ENCODE data around the gene ITGA7. TPM values are rescaled to one million over a fixed set of nuclear protein-coding genes. Genes with fewer than 3 reads are reported as not detected.

ITGA7 gene
- total RNA-seq, 1 donor from 2014 or later: 43.4 TPM

DNA sequence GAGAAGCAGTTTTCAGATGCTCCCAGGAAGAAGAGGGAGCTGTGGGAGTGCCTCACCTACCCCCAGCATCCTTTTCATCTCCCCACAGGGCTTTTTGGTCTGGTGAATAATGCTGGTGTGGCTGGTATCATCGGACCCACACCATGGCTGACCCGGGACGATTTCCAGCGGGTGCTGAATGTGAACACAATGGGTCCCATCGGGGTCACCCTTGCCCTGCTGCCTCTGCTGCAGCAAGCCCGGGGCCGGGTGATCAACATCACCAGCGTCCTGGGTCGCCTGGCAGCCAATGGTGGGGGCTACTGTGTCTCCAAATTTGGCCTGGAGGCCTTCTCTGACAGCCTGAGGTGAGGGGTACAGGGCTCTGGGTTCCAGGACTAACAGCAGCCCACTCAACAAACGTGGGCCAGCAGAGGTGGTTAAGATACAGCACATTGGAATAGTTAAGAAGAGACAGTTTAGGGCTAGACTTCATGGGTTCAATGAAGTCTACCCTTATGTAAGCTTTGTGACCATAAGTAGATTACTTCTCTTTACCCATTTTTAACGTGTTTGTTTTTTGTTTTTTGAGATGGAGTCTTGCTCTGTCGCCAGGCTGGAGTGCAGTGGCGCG is 14.0 kb upstream of the ITGA7 start:
- no peaks in the 10 kb centered on the region for H3K9me3 Mint-ChIP-seq

DNA sequence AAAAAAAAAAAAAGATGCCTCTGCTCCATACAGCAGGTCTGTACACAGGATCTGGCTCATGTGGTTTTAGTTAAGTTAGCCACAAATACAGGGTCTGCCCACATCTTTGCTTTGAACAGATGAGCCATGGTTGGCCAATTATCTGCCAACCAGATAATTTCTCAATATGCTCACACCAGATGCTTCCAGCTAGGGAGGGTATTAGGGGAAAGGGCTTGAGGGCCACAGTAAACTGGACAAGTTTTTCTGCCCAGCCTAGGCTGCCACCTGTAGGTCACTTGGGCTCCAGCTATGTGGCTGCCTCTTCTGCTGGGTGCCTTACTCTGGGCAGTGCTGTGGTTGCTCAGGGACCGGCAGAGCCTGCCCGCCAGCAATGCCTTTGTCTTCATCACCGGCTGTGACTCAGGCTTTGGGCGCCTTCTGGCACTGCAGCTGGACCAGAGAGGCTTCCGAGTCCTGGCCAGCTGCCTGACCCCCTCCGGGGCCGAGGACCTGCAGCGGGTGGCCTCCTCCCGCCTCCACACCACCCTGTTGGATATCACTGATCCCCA is 13.3 kb upstream of the ITGA7 start:
- Histone ChIP-seq H3K27ac (no peak overlapping the region), H4K20me1 (ENCODE audit: low read depth) (peaks cover 5% of the 10 kb centered on the region), H3K4me1 (peaks cover 27% of the 10 kb centered on the region), H3K27me3 (no peaks in the 10 kb centered on the region), H3K4me3 (no peak overlapping the region), H3F3A (ENCODE audit: low read depth) (peaks cover 50% of the 10 kb centered on the region), H3K36me3 (no peaks in the 10 kb centered on the region), H3K4me2 (no peak overlapping the region), H3K9ac (no peak overlapping the region), H2AFZ (replicated peaks) (no peak overlapping the region), H3K9me3 (ENCODE audit: low read depth) (no peaks in the 10 kb centered on the region), H3K79me2 (ENCODE audit: low read depth) (peaks cover 16% of the 10 kb centered on the region)
- Mint-ChIP-seq H3K9me3 (no peaks in the 10 kb centered on the region), H3K4me1 (peaks cover 44% of the 10 kb centered on the region), H3K36me3 (peaks cover 10% of the 10 kb centered on the region), H3K27ac (no peak overlapping the region), H3K4me3 (no peak overlapping the region), H3K27me3 (ENCODE audit: insufficient read depth, low read depth) (peaks cover 10% of the 10 kb centered on the region)
- TF ChIP-seq, protein P1, sequence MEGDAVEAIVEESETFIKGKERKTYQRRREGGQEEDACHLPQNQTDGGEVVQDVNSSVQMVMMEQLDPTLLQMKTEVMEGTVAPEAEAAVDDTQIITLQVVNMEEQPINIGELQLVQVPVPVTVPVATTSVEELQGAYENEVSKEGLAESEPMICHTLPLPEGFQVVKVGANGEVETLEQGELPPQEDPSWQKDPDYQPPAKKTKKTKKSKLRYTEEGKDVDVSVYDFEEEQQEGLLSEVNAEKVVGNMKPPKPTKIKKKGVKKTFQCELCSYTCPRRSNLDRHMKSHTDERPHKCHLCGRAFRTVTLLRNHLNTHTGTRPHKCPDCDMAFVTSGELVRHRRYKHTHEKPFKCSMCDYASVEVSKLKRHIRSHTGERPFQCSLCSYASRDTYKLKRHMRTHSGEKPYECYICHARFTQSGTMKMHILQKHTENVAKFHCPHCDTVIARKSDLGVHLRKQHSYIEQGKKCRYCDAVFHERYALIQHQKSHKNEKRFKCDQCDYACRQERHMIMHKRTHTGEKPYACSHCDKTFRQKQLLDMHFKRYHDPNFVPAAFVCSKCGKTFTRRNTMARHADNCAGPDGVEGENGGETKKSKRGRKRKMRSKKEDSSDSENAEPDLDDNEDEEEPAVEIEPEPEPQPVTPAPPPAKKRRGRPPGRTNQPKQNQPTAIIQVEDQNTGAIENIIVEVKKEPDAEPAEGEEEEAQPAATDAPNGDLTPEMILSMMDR (IDR thresholded peaks at IDR 0.05): peak; percentile 48
- no peak for TF ChIP-seq EZH2phosphoT487 (IDR thresholded peaks at IDR 0.05)
- DNase-seq (ENCODE audit: low spot score): peak; percentile 56

More for the DNA sequence above, 14.0 kb upstream of the ITGA7 start:
- Mint-ChIP-seq H3K4me1 (peaks cover 46% of the 10 kb centered on the region), H3K27me3 (ENCODE audit: insufficient read depth, low read depth) (peaks cover 9% of the 10 kb centered on the region), H3K27ac (no peak overlapping the region), H3K4me3 (no peak overlapping the region), H3K36me3 (peaks cover 14% of the 10 kb centered on the region)
- Histone ChIP-seq H2AFZ (replicated peaks) (no peak overlapping the region), H3K4me3 (no peak overlapping the region), H3K4me2 (no peak overlapping the region), H3K27me3 (no peaks in the 10 kb centered on the region), H3K4me1 (peaks cover 27% of the 10 kb centered on the region), H3K27ac (no peak overlapping the region), H3F3A (ENCODE audit: low read depth) (peaks cover 47% of the 10 kb centered on the region), H3K9me3 (ENCODE audit: low read depth) (no peaks in the 10 kb centered on the region), H3K79me2 (ENCODE audit: low read depth) (peaks cover 17% of the 10 kb centered on the region), H3K36me3 (no peaks in the 10 kb centered on the region), H3K9ac (no peak overlapping the region), H4K20me1 (ENCODE audit: low read depth) (peaks cover 9% of the 10 kb centered on the region)
- TF ChIP-seq EZH2 (IDR thresholded peaks at IDR 0.05) (no peak), EZH2phosphoT487 (IDR thresholded peaks at IDR 0.05) (no peak)
- DNase-seq (ENCODE audit: low spot score): no peak

DNA sequence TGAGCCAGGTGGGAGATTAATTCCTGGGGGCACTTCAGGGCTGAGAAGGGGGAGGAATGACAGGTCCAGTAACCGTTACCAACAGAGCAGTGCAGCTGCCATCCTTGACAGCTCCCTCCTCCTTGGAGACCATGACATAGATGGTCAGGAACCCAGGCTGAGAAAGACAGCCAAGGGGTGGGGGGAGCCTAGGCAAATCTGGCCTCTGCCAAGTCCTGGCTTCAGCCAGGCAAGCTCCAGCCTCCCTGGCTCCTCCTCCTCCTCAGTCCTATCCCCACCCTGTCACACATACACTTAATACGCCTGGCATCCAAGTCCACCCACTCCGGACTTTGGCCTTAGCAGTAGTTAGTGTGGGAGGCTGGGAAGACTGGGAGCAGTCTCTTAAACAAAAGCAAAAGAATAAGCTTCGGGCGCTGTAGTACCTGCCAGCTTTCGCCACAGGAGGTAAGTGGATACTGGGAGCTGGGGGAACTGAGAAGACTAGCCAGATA is 12.4 kb upstream of the ITGA7 start, which contains the start of gene RDH5:
Gene RDH5, plus strand, starts transcription at position 323 of the 494 bp plus-strand sequence. CDS start 792 bp downstream, outside the sequence.
- Histone ChIP-seq H3K27ac (no peak within 1 kb of the TSS), H4K20me1 (ENCODE audit: low read depth) (no peaks in the 10 kb centered on the region), H3K9me3 (ENCODE audit: low read depth) (no peaks in the 10 kb centered on the region), H3K4me1 (peaks cover 31% of the 10 kb centered on the region), H3K9ac (no peak within 1 kb of the TSS), H3K79me2 (ENCODE audit: low read depth) (peaks cover 16% of the 10 kb centered on the region), H3K36me3 (no peaks in the 10 kb centered on the region), H3F3A (ENCODE audit: low read depth) (peaks cover 50% of the 10 kb centered on the region), H2AFZ (replicated peaks) (no peak within 1 kb of the TSS), H3K4me3 (no peak within 1 kb of the TSS), H3K27me3 (no peaks in the 10 kb centered on the region), H3K4me2 (peak within 1 kb of the TSS; percentile 79)
- peaks cover 47% of the 10 kb centered on the region for H3K4me1 Mint-ChIP-seq
- DNase-seq (ENCODE audit: low spot score): no peak
- peaks cover 6% of the 10 kb centered on the region for H3K36me3 Mint-ChIP-seq
- peaks cover 18% of the 10 kb centered on the region for H3K27me3 Mint-ChIP-seq (ENCODE audit: insufficient read depth, low read depth)
- H3K27ac Mint-ChIP-seq: no peak within 1 kb of the TSS
- H3K4me3 Mint-ChIP-seq: no peak within 1 kb of the TSS
- TF ChIP-seq EZH2 (IDR thresholded peaks at IDR 0.05) (no peak), EZH2phosphoT487 (IDR thresholded peaks at IDR 0.05) (no peak)
- TF ChIP-seq, protein P1 (IDR thresholded peaks at IDR 0.05): no peak
- H3K9me3 Mint-ChIP-seq: peaks cover 6% of the 10 kb centered on the region

DNA sequence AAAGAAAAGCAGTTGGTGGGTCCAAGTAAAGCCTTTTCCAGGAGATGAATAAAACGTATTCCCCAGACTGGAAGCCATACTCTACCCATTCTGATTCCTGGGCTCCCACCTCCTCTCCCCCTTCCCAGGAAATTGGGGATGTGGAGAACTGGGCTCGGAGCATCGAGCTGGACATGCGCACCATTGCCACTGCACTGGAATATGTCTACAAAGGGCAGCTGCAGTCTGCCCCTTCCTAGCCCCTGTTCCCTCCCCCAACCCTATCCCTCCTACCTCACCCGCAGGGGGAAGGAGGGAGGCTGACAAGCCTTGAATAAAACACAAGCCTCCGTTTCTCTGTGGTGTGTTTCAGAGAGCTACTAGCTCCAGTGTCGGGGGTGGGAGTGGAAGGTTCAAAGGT is 11.7 kb upstream of the ITGA7 start:
- H3F3A ChIP-seq (ENCODE audit: low read depth): peaks cover 45% of the 10 kb centered on the region
- H3K27me3 Mint-ChIP-seq (ENCODE audit: insufficient read depth, low read depth): peaks cover 18% of the 10 kb centered on the region
- H3K4me3 Mint-ChIP-seq: no peak overlapping the region
- H3K4me1 Mint-ChIP-seq: peaks cover 43% of the 10 kb centered on the region
- no peak overlapping the region for H3K27ac ChIP-seq
- TF ChIP-seq, protein P1 (IDR thresholded peaks at IDR 0.05): no peak
- TF ChIP-seq EZH2 (IDR thresholded peaks at IDR 0.05) (no peak), EZH2phosphoT487 (IDR thresholded peaks at IDR 0.05) (no peak)
- no peak overlapping the region for H3K27ac Mint-ChIP-seq
- DNase-seq (ENCODE audit: low spot score): no peak
- H3K4me2 ChIP-seq: peak overlapping the region; percentile 79
- no peaks in the 10 kb centered on the region for H3K27me3 ChIP-seq
- peaks cover 31% of the 10 kb centered on the region for H3K4me1 ChIP-seq
- no peaks in the 10 kb centered on the region for H4K20me1 ChIP-seq (ENCODE audit: low read depth)
- H3K9me3 Mint-ChIP-seq: peaks cover 6% of the 10 kb centered on the region
- no peaks in the 10 kb centered on the region for H3K36me3 ChIP-seq
- no peak overlapping the region for H3K4me3 ChIP-seq
- H3K9ac ChIP-seq: no peak overlapping the region
- H2AFZ ChIP-seq (replicated peaks): no peak overlapping the region
- no peaks in the 10 kb centered on the region for H3K9me3 ChIP-seq (ENCODE audit: low read depth)
- peaks cover 6% of the 10 kb centered on the region for H3K36me3 Mint-ChIP-seq
- peaks cover 16% of the 10 kb centered on the region for H3K79me2 ChIP-seq (ENCODE audit: low read depth)

Measured in neural progenitor cell (in vitro differentiated cells).